DND-41 (cell line): ENCODE measurements around the gene MASP1.

Source experiments
- ATAC-seq: fragments of 200-7000 bp; cut with Tn5 transposase; 3 replicates; pipeline ENCODE4 v1.9.1; 2021; ENCODE audit warnings: low read depth; ENCODE audit not compliant: insufficient read depth
- DNase-seq: peaks from one replicate; pipeline ENCODE4 v3.0.0-alpha.2; 2020
- H2AFZ ChIP-seq: 2 replicates; pipeline ENCODE4 v1.6.0; 2012; ENCODE audit warnings: low read depth, low read length
- H3K27ac ChIP-seq: 2 replicates; pipeline ENCODE4 v1.5.1; 2012; ENCODE audit warnings: low read length, inconsistent platforms
- H3K27me3 ChIP-seq: fragments of 200-600 bp; sonication (generic); 2 replicates; pipeline ENCODE4 v1.6.0; 2012; ENCODE audit warnings: low read length, mild to moderate bottlenecking, inconsistent platforms; ENCODE audit not compliant: insufficient read depth, poor library complexity
- H3K36me3 ChIP-seq: 2 replicates; pipeline ENCODE4 v1.5.1; 2012; ENCODE audit warnings: low read length, inconsistent platforms; ENCODE audit not compliant: insufficient read depth
- H3K4me1 ChIP-seq: 2 replicates; pipeline ENCODE4 v1.5.1; 2012; ENCODE audit warnings: mild to moderate bottlenecking, low read length; ENCODE audit not compliant: insufficient read depth
- H3K4me2 ChIP-seq: 2 replicates; pipeline ENCODE4 v1.6.0; 2012; ENCODE audit warnings: mild to moderate bottlenecking, moderate library complexity, low read length, inconsistent platforms; ENCODE audit not compliant: insufficient read depth
- H3K4me3 ChIP-seq, 2 experiments: fragments of 200-600 bp in 1 of 2; shearing (Covaris generic) in 1 of 2; 2 replicates each; pipeline ENCODE4 v1.5.1; 2012 to 2016; ENCODE audit warnings: inconsistent platforms in 2 of 2, low read length in 2 of 2, mild to moderate bottlenecking in 2 of 2, low read depth in 1 of 2, moderate library complexity in 1 of 2
- H3K79me2 ChIP-seq: 2 replicates; pipeline ENCODE4 v1.6.0; 2012; ENCODE audit warnings: low read length, inconsistent platforms; ENCODE audit not compliant: insufficient read depth
- H3K9ac ChIP-seq: 2 replicates; pipeline ENCODE4 v1.6.0; 2012; ENCODE audit warnings: low read depth, mild to moderate bottlenecking, inconsistent platforms, low read length, moderate library complexity
- H3K9me3 ChIP-seq: 2 replicates; pipeline ENCODE4 v1.5.1; 2012; ENCODE audit warnings: low read length, moderate library complexity, mild to moderate bottlenecking, inconsistent platforms; ENCODE audit not compliant: insufficient read depth, severe bottlenecking
- H4K20me1 ChIP-seq: 2 replicates; pipeline ENCODE4 v1.6.0; 2012; ENCODE audit warnings: low read length; ENCODE audit not compliant: insufficient read depth
- EZH2 ChIP-seq: IDR thresholded peaks from 3 replicates; pipeline ENCODE4 v1.6.1; 2012; ENCODE audit warnings: borderline replicate concordance, low read depth, mild to moderate bottlenecking, moderate library complexity, low read length, inconsistent platforms; ENCODE audit not compliant: severe bottlenecking
- TF ChIP-seq, protein P1 (sequence below): IDR thresholded peaks from 2 replicates; pipeline ENCODE4 v1.5.1; 2012; ENCODE audit warnings: borderline replicate concordance, low read length, moderate library complexity, mild to moderate bottlenecking; ENCODE audit not compliant: poor library complexity, severe bottlenecking; ENCODE audit errors: extremely low read depth

The MASP1 gene

DNA sequence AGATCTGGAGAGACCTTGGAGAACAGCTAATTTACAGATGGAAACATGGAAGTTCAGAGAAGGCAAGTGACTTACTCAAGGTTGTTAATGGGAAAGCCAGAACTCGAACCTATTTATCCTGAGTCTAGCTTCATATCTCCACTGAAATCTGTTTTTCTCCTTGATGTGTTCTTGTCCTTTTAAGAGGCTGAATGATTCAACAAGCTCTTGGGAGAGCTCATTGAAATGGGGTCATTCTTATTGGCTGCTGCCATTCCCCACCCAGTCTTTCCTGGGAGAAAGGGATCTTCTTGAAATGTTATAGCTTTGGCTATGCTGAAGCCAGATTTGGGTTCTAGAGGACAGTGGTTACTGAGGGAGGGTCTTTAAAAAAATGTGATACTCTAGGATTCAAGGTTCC, 53.3 kb downstream of the MASP1 start:
- ATAC-seq (no peak), DNase-seq (no peak)
- no peak overlapping the region for H3K9ac ChIP-seq
- H3K36me3 ChIP-seq: no peaks in the 10 kb centered on the region
- no peak overlapping the region for H3K4me3 ChIP-seq
- H3K79me2 ChIP-seq: no peaks in the 10 kb centered on the region
- H3K27me3 ChIP-seq: peaks cover 5% of the 10 kb centered on the region
- no peaks in the 10 kb centered on the region for H3K4me1 ChIP-seq
- H3K4me2 ChIP-seq: no peak overlapping the region
- no peaks in the 10 kb centered on the region for H4K20me1 ChIP-seq
- H3K27ac ChIP-seq: no peak overlapping the region
- no peak overlapping the region for H2AFZ ChIP-seq
- TF ChIP-seq EZH2: no peak
- TF ChIP-seq, protein P1, sequence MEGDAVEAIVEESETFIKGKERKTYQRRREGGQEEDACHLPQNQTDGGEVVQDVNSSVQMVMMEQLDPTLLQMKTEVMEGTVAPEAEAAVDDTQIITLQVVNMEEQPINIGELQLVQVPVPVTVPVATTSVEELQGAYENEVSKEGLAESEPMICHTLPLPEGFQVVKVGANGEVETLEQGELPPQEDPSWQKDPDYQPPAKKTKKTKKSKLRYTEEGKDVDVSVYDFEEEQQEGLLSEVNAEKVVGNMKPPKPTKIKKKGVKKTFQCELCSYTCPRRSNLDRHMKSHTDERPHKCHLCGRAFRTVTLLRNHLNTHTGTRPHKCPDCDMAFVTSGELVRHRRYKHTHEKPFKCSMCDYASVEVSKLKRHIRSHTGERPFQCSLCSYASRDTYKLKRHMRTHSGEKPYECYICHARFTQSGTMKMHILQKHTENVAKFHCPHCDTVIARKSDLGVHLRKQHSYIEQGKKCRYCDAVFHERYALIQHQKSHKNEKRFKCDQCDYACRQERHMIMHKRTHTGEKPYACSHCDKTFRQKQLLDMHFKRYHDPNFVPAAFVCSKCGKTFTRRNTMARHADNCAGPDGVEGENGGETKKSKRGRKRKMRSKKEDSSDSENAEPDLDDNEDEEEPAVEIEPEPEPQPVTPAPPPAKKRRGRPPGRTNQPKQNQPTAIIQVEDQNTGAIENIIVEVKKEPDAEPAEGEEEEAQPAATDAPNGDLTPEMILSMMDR: no peak
- H3K9me3 ChIP-seq: no peaks in the 10 kb centered on the region

DNA sequence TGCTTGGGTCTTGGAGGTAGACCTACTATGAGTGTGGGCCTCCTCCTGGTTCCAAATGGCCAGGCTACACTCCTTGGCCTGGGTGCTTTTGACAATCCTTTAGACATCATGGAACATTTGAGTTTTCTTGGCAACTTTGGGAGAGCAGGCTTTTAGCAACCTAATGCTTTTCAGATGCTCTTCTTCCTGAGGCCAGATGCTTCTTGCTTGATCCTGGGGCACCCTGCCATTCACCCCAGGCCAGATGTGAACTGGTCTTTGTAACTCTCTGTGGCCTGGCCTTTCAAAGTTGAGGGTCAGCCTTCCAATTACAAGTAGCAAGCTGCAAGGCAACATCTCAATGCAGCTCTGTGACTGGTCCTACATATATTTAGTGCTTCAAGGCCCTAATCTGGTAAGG, 53.8 kb downstream of the MASP1 start:
- no peak overlapping the region for H3K4me2 ChIP-seq
- no peak overlapping the region for H3K27ac ChIP-seq
- no peak overlapping the region for H3K9ac ChIP-seq
- ATAC-seq: no peak
- no peak for DNase-seq
- peaks cover 5% of the 10 kb centered on the region for H3K27me3 ChIP-seq
- no peak overlapping the region for H2AFZ ChIP-seq
- no peaks in the 10 kb centered on the region for H3K36me3 ChIP-seq
- H3K4me1 ChIP-seq: no peaks in the 10 kb centered on the region
- TF ChIP-seq EZH2: no peak
- TF ChIP-seq, protein P1: no peak
- no peaks in the 10 kb centered on the region for H3K79me2 ChIP-seq
- no peaks in the 10 kb centered on the region for H4K20me1 ChIP-seq
- no peak overlapping the region for H3K4me3 ChIP-seq
- no peaks in the 10 kb centered on the region for H3K9me3 ChIP-seq

DNA sequence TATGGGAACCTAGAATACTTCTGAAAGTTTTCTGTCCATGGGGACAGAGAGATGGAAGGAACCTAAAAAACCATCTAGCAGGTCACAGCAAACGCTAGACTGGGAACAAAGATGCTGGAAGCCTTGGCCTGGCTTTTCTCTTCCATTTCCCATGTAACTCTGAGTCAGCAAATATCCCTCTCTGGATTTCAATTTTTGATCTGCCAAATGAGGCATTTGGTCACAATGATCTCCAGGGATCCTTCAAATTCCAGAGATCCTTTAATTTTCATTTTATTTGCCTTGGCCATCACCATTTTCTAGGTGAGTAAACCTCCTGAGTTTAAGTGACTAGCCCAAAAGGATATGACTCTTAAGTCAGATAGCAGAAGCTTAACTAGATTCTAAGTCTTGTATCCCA, 54.6 kb downstream of the MASP1 start:
- no peak for DNase-seq
- TF ChIP-seq, protein P1: no peak
- TF ChIP-seq EZH2: no peak
- Histone ChIP-seq H4K20me1 (no peaks in the 10 kb centered on the region), H3K27ac (no peak overlapping the region), H3K4me1 (no peaks in the 10 kb centered on the region), H3K4me2 (no peak overlapping the region), H3K27me3 (peaks cover 5% of the 10 kb centered on the region), H3K36me3 (no peaks in the 10 kb centered on the region), H3K9me3 (no peaks in the 10 kb centered on the region), H3K9ac (no peak overlapping the region), H3K4me3 (no peak overlapping the region), H2AFZ (no peak overlapping the region), H3K79me2 (no peaks in the 10 kb centered on the region)
- no peak for ATAC-seq

- H3K4me2 ChIP-seq: no peak overlapping the region
- no peak for TF ChIP-seq EZH2
- TF ChIP-seq, protein P1: no peak
- H2AFZ ChIP-seq: no peak overlapping the region
- no peaks in the 10 kb centered on the region for H3K36me3 ChIP-seq
- no peak overlapping the region for H3K27ac ChIP-seq
- H3K79me2 ChIP-seq: no peaks in the 10 kb centered on the region
- ATAC-seq (no peak), DNase-seq (no peak)
- peaks cover 1% of the 10 kb centered on the region for H3K27me3 ChIP-seq
- H3K9ac ChIP-seq: no peak overlapping the region
- H4K20me1 ChIP-seq: no peaks in the 10 kb centered on the region
- no peaks in the 10 kb centered on the region for H3K4me1 ChIP-seq
- H3K9me3 ChIP-seq: no peaks in the 10 kb centered on the region
- H3K4me3 ChIP-seq: no peak overlapping the region
These were observed 61.5 kb downstream of the MASP1 start for GRCh38 chr3:187230011-187230410.
